ENCODE results near the gene CACNA1C. TPM values are rescaled to one million over a fixed set of nuclear protein-coding genes. Genes with fewer than 3 reads are reported as not detected.

The CACNA1C gene
- total RNA-seq, 2 donors from 2014 or later = 70.0 to 127 TPM

DNA sequence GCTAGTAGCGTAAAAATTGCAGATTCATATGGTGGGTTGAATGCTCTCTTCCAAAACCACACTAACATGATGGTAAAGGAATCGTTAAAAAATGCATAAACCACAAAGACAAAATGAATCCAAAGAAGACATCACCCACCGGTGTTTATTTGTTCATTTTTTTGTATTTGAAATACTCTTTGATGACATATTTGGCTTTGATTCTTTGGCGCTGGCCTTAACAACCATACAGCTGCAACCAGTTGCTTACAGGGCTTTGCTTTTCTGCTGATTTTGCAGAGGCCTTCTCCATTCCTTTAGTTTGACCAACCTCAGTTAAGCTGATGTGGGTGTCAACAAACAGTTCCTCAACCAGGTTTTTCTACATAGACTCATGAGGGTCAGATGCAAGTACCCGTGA, 103.5 kb downstream of the CACNA1C start:
- H3K27ac ChIP-seq = no peak overlapping the region
- H3K9me3 ChIP-seq = no peaks in the 10 kb centered on the region
- H3K4me1 ChIP-seq (ENCODE audit: control insufficient read depth in 1 of 2, low read depth in 2 of 2) = peaks cover 15 to 64% of the 10 kb centered on the region in 2 donors
- ATAC-seq (ENCODE audit: insufficient number of reproducible peaks, low FRiP score, low read depth) (no peak), DNase-seq (ENCODE audit: low spot score) (no peak)
- TF ChIP-seq, protein P1, sequence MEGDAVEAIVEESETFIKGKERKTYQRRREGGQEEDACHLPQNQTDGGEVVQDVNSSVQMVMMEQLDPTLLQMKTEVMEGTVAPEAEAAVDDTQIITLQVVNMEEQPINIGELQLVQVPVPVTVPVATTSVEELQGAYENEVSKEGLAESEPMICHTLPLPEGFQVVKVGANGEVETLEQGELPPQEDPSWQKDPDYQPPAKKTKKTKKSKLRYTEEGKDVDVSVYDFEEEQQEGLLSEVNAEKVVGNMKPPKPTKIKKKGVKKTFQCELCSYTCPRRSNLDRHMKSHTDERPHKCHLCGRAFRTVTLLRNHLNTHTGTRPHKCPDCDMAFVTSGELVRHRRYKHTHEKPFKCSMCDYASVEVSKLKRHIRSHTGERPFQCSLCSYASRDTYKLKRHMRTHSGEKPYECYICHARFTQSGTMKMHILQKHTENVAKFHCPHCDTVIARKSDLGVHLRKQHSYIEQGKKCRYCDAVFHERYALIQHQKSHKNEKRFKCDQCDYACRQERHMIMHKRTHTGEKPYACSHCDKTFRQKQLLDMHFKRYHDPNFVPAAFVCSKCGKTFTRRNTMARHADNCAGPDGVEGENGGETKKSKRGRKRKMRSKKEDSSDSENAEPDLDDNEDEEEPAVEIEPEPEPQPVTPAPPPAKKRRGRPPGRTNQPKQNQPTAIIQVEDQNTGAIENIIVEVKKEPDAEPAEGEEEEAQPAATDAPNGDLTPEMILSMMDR (IDR thresholded peaks at IDR 0.05) = no peak
- no peak overlapping the region for H3K4me3 ChIP-seq
- H3K36me3 ChIP-seq = no peaks in the 10 kb centered on the region
- no peaks in the 10 kb centered on the region for H3K27me3 ChIP-seq (replicated peaks; ENCODE audit: insufficient read depth)

DNA sequence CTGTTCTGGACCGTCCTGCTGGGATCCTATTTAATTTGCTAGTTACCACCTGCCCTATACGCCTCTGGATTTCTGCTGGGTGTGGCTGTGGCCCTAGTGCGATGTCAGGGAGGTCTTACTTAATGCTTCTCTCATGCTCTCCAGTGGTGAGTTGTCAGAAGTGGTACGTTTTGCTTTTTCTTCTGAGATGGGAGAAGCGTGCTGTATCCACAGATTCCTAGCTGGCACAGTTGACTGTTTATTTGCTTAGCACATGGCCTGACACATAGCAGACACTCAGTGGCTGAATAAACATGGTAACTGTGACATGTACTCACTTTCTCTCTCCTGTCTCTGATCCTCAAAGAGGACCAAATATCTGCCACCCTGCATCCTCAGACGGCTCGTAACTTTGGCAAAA, 107.3 kb downstream of the CACNA1C start:
- no peaks in the 10 kb centered on the region for H3K36me3 ChIP-seq
- H3K4me3 ChIP-seq = no peak overlapping the region
- ATAC-seq (ENCODE audit: insufficient number of reproducible peaks, low FRiP score, low read depth) (no peak), DNase-seq (ENCODE audit: low spot score) (no peak)
- peak overlapping the region; percentile 84 to 90 for H3K27ac ChIP-seq
- H3K27me3 ChIP-seq (replicated peaks; ENCODE audit: insufficient read depth) = no peaks in the 10 kb centered on the region
- TF ChIP-seq, protein P1 (IDR thresholded peaks at IDR 0.05) = no peak
- H3K9me3 ChIP-seq = no peaks in the 10 kb centered on the region
- peaks cover 26 to 64% of the 10 kb centered on the region in 2 donors for H3K4me1 ChIP-seq (ENCODE audit: control insufficient read depth in 1 of 2, low read depth in 2 of 2)

DNA sequence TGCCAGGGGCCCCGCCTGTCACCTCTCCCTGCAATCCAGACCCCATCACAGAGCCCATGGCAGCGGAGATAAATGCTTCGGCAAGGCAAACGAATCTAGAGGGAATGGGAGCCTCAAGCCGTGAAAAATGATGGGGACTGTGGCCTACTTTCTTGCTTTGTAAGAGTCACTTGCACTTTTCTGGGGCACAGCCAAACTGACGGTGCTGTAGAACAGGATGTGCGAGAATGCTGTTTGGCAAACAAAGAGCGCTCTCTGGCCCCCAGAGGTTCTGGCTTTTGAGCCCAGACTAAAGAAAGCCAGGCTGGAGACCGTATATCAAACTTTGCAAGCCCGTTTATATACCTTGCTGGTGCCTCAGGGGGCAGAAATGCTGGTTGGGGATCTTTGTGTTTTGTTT, 108.7 kb downstream of the CACNA1C start:
- no peaks in the 10 kb centered on the region for H3K9me3 ChIP-seq
- H3K4me3 ChIP-seq = peak overlapping the region; percentile 19
- H3K27me3 ChIP-seq (replicated peaks; ENCODE audit: insufficient read depth) = no peaks in the 10 kb centered on the region
- H3K36me3 ChIP-seq = no peaks in the 10 kb centered on the region
- ATAC-seq (ENCODE audit: insufficient number of reproducible peaks, low FRiP score, low read depth) = no peak
- H3K4me1 ChIP-seq (ENCODE audit: control insufficient read depth in 1 of 2, low read depth in 2 of 2) = peaks cover 26 to 68% of the 10 kb centered on the region in 2 donors
- DNase-seq (ENCODE audit: low spot score) = peak; percentile 55
- TF ChIP-seq, protein P1 (IDR thresholded peaks at IDR 0.05) = no peak
- peak overlapping the region; percentile 84 to 90 for H3K27ac ChIP-seq

DNA sequence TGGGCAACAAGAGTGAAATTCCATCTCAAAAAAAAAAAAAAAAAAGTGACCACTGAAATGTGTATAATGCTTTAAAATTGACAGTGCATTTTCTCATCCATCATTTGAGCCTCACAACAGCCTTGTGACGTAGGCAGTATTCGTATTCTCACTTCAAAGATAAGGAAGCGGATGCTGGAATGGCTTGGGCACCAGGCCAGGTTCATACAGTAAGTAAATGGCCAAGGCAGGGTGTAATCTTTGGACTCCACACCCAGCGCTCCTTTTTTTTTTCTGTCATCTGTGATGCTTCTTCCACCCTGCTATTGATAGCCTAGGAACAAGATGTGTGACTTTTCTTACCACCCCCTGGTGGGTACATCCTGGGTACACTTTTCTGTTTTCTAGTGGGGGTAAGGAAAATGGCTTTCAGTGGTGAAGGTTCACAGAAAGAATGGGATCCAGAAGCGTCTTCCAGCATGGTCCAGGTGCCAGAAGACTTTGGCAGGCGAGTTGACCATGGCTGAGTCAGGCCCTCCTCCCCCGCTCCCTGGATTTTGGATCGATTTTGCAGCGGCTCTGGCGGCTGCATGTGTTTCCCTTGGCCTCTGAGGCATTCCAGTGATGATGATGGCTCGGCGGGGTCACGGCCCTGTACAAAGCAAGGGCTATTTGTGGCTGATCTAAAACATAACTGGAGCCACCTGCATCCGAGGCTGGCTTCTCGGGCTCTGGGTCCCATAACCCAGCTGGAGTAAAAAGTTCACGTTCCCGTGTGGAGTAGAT, 110.6 kb downstream of the CACNA1C start:
- TF ChIP-seq, protein P1 (IDR thresholded peaks at IDR 0.05) = no peak
- ATAC-seq (ENCODE audit: insufficient number of reproducible peaks, low FRiP score, low read depth) (peak; percentile 71), DNase-seq (ENCODE audit: low spot score) (peak; percentile 74)
- Histone ChIP-seq H3K27me3 (replicated peaks; ENCODE audit: insufficient read depth) (no peaks in the 10 kb centered on the region), H3K9me3 (peaks cover 8% of the 10 kb centered on the region), H3K36me3 (no peaks in the 10 kb centered on the region), H3K27ac (peak overlapping the region; percentile 84 to 90), H3K4me3 (peak overlapping the region; percentile 28), H3K4me1 (ENCODE audit: control insufficient read depth in 1 of 2, low read depth in 2 of 2) (peaks cover 26 to 68% of the 10 kb centered on the region in 2 donors)

DNA sequence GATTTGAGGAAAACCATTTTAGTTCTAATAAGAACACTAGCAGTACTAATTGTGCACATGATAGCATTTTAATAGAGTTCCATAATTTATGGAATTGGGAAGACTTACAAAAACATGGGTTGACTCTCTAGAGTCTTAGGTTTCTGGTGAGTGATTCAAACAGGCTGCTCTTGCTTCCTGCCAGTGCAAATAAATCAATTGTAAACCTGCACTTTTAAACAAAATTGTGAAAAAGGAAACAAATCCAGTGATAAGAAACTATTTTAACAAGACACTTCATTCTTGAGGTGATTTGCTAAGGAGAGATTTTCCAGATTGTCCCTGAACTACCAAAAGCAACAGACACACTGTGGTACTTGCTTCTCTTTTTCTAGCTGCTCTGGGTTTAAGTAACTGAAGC, 112.2 kb downstream of the CACNA1C start:
- DNase-seq (ENCODE audit: low spot score) (no peak), ATAC-seq (ENCODE audit: insufficient number of reproducible peaks, low FRiP score, low read depth) (no peak)
- TF ChIP-seq, protein P1 (IDR thresholded peaks at IDR 0.05) = no peak
- H3K27me3 ChIP-seq (replicated peaks; ENCODE audit: insufficient read depth) = no peaks in the 10 kb centered on the region
- H3K36me3 ChIP-seq = no peaks in the 10 kb centered on the region
- H3K4me3 ChIP-seq = no peak overlapping the region
- peaks cover 33 to 80% of the 10 kb centered on the region in 2 donors for H3K4me1 ChIP-seq (ENCODE audit: control insufficient read depth in 1 of 2, low read depth in 2 of 2)
- peak overlapping the region; percentile 84 to 90 for H3K27ac ChIP-seq
- peaks cover 8% of the 10 kb centered on the region for H3K9me3 ChIP-seq

All from thoracic aorta (tissue), 2 donors.